GM21381 (cell line): Measurements from ENCODE around the gene KCP.

Experiments used
- ATAC-seq: cut with Tn5 transposase; IDR thresholded peaks from one replicate; pipeline ENCODE4 v1.9.1; 2021; ENCODE audit warnings: mild to moderate bottlenecking, moderate library complexity; ENCODE audit not compliant: unreplicated experiment

Gene KCP

GRCh38 chr7:128888756-128889095 lies 21.8 kb downstream of the KCP start:
- ATAC-seq = no peak

GRCh38 chr7:128888039-128888755 lies 22.3 kb downstream of the KCP start:
- no peak for ATAC-seq

GRCh38 chr7:128887169-128888038 lies 23.1 kb downstream of the KCP start:
- no peak for ATAC-seq

GRCh38 chr7:128886391-128887168 lies 23.9 kb downstream of the KCP start:
- ATAC-seq = no peak

- ATAC-seq = no peak
These were observed 24.9 kb downstream of the KCP start for GRCh38 chr7:128885370-128886187.

GRCh38 chr7:128884561-128885369 lies 25.7 kb downstream of the KCP start:
- ATAC-seq = no peak

GRCh38 chr7:128883622-128884448 lies 26.7 kb downstream of the KCP start:
- no peak for ATAC-seq

GRCh38 chr7:128882134-128882533 lies 28.4 kb downstream of the KCP start:
- ATAC-seq = no peak

- ATAC-seq = no peak
These were observed 28.9 kb downstream of the KCP start for GRCh38 chr7:128881458-128882125.

- ATAC-seq = no peak
These were observed 29.6 kb downstream of the KCP start for GRCh38 chr7:128880791-128881457.

GRCh38 chr7:128879939-128880746 lies 30.4 kb downstream of the KCP start:
- ATAC-seq = no peak

GRCh38 chr7:128879461-128879938 lies 31.0 kb downstream of the KCP start:
- no peak for ATAC-seq

- no peak for ATAC-seq
These were observed 32.0 kb downstream of the KCP start for GRCh38 chr7:128878226-128879105.

GRCh38 chr7:128877756-128878120 lies 32.8 kb downstream of the KCP start:
- ATAC-seq = no peak

GRCh38 chr7:128876978-128877755 lies 33.3 kb downstream of the KCP start:
- no peak for ATAC-seq
